Thyroid gland (tissue), 4 donors: ENCODE results near the gene CTNNA3. TPM values are rescaled to one million over a fixed set of nuclear protein-coding genes. Genes with fewer than 3 reads are reported as not detected.

ENCODE experiments used
- DNase-seq, 2 donors: peaks; one replicate each; pipeline ENCODE4 v3.0.0-alpha.2; 2019
- H3K27ac ChIP-seq, 3 donors: fragments of 200-600 bp; sonication (generic); 1 replicate in 2 of 3; 2 replicates in 1 of 3; pipeline ENCODE4 v1.5.1; 2016 to 2019; ENCODE audit warnings: mild to moderate bottlenecking in 1 of 3, moderate library complexity in 1 of 3
- H3K27me3 ChIP-seq: fragments of 200-600 bp; sonication (generic); one replicate; pipeline ENCODE4 v1.5.1; 2019
- H3K36me3 ChIP-seq, 2 donors: fragments of 200-600 bp; sonication (generic); one replicate each; pipeline ENCODE4 v1.5.1; 2016 to 2019
- H3K4me1 ChIP-seq, 2 donors: fragments of 200-600 bp; sonication (generic); one replicate each; pipeline ENCODE4 v1.5.1; 2017 to 2019
- H3K4me3 ChIP-seq, 3 donors: fragments of 200-600 bp; sonication (generic); replicated peaks in 1 of 3; 1 replicate in 2 of 3; 2 replicates in 1 of 3; pipeline ENCODE4 v1.5.1; 2016; ENCODE audit warnings: mild to moderate bottlenecking in 1 of 3
- H3K9me3 ChIP-seq: fragments of 200-600 bp; sonication (generic); one replicate; pipeline ENCODE4 v1.5.1; 2017
- POLR2A ChIP-seq, 2 donors: fragments of 450-650 bp; IDR thresholded peaks; one replicate each; pipeline ENCODE4 v1.6.1; 2017; ENCODE audit warnings: antibody characterized with exemption in 2 of 2, mild to moderate bottlenecking in 2 of 2, moderate library complexity in 1 of 2
- WGBS, 2 donors: methylation state at CpG; one replicate each; pipeline ENCODE4 v1.1.5; 2017; 5-methylcytosine and 5-hydroxymethylcytosine counted together
- intact Hi-C: fragments of 100-400 bp; cut with DNase I; formaldehyde crosslinking; loops from one replicate; pipeline ENCODE4 v1.15.1; 2023
- total RNA-seq, 4 donors: library from RNA; depleted of rRNA; stranded (reverse); fragments of >200 nt; gene quantifications; one replicate each; pipeline ENCODE4 v1.2.3, GENCODE V29; 2016
- TF ChIP-seq, protein P1 (sequence below), 6 experiments: fragments of 200-600 bp in 3 of 6; fragments of 450-650 bp in 3 of 6; sonication (generic) in 3 of 6; IDR thresholded peaks; one replicate each; pipeline ENCODE4 v1.5.1; 2016 to 2019; ENCODE audit warnings: antibody characterized with exemption in 6 of 6, mild to moderate bottlenecking in 2 of 6, inconsistent platforms in 1 of 6, moderate library complexity in 1 of 6

The CTNNA3 gene
- total RNA-seq, 4 donors from 2014 or later, result 0.11 to 0.79 (median 0.13) TPM; not detected in 1

- intact Hi-C loops, result no loop called here
- no peak for DNase-seq
- 90 to 92% methylated on average over 1 of the region's 1 CpG for WGBS, 2 donors
- Histone ChIP-seq H3K9me3 (no peaks in the 10 kb centered on the region), H3K36me3 (no peaks in the 10 kb centered on the region), H3K4me3 (no peak overlapping the region), H3K27ac (no peak overlapping the region), H3K27me3 (no peaks in the 10 kb centered on the region), H3K4me1 (no peaks in the 10 kb centered on the region)
- TF ChIP-seq, protein P1, sequence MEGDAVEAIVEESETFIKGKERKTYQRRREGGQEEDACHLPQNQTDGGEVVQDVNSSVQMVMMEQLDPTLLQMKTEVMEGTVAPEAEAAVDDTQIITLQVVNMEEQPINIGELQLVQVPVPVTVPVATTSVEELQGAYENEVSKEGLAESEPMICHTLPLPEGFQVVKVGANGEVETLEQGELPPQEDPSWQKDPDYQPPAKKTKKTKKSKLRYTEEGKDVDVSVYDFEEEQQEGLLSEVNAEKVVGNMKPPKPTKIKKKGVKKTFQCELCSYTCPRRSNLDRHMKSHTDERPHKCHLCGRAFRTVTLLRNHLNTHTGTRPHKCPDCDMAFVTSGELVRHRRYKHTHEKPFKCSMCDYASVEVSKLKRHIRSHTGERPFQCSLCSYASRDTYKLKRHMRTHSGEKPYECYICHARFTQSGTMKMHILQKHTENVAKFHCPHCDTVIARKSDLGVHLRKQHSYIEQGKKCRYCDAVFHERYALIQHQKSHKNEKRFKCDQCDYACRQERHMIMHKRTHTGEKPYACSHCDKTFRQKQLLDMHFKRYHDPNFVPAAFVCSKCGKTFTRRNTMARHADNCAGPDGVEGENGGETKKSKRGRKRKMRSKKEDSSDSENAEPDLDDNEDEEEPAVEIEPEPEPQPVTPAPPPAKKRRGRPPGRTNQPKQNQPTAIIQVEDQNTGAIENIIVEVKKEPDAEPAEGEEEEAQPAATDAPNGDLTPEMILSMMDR (IDR thresholded peaks at IDR 0.05), result no peak
- no peak for TF ChIP-seq POLR2A (IDR thresholded peaks at IDR 0.05)
Measured at GRCh38 chr10:66837990-66838389, 858.0 kb downstream of the CTNNA3 start.

DNA sequence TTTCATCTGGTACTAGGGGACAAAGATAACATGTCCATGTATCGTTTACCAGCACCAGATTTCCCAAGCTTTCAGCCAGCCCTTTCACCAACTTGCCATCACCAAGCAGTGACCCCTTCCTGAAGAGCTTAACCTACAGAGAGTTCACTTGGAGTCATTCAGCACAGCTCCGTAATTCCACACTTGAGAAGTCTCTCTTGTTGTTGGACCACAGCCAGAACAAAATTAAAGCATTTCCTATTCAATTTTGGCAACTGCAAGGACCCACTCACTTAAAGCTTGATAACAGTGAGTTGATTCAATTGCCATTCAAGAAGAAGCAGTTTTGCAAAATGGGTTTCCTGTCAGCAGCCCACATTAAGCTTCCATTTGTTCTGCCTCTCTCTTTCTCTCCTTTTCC, 858.7 kb downstream of the CTNNA3 start:
- TF ChIP-seq POLR2A (IDR thresholded peaks at IDR 0.05), result no peak
- TF ChIP-seq, protein P1 (IDR thresholded peaks at IDR 0.05), result no peak
- no peak for DNase-seq
- no peaks in the 10 kb centered on the region for H3K36me3 ChIP-seq
- intact Hi-C loops, result no loop called here
- H3K4me1 ChIP-seq, result no peaks in the 10 kb centered on the region
- no peak overlapping the region for H3K27ac ChIP-seq
- no peaks in the 10 kb centered on the region for H3K27me3 ChIP-seq
- 6% methylated on average over 2 of the region's 2 CpGs for WGBS, 2 donors
- no peak overlapping the region for H3K4me3 ChIP-seq
- no peaks in the 10 kb centered on the region for H3K9me3 ChIP-seq

GRCh38 chr10:66836771-66837170, 859.2 kb downstream of the CTNNA3 start:
- Histone ChIP-seq H3K4me1 (no peaks in the 10 kb centered on the region), H3K27ac (no peak overlapping the region), H3K27me3 (no peaks in the 10 kb centered on the region), H3K36me3 (no peaks in the 10 kb centered on the region), H3K9me3 (no peaks in the 10 kb centered on the region), H3K4me3 (no peak overlapping the region)
- intact Hi-C loops, result no loop called here
- 86 to 94% methylated on average over 2 of the region's 2 CpGs for WGBS, 2 donors
- TF ChIP-seq POLR2A (IDR thresholded peaks at IDR 0.05), result no peak
- DNase-seq, result no peak

DNA sequence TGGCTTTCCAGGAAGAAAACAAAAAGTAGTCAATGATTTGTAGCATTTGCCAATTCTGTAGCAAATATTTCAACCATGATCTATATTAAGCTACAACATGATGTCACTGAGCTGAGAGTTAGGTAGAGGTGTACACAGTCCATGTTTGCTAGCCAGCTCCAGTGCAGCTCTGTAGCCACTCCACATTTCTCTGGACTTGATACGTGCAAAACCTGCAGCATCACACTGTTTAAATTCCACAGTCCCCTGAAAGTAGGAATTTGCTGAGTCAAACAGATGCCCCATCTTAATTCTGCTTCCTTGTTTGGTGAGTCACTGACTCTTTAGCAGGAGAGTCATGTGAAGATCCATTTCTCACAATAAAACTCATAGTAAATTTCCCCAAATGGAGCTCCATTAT, 859.9 kb downstream of the CTNNA3 start:
- Histone ChIP-seq H3K36me3 (no peaks in the 10 kb centered on the region), H3K9me3 (no peaks in the 10 kb centered on the region), H3K27me3 (no peaks in the 10 kb centered on the region), H3K4me1 (no peaks in the 10 kb centered on the region), H3K27ac (no peak overlapping the region), H3K4me3 (no peak overlapping the region)
- DNase-seq, result no peak
- TF ChIP-seq, protein P1 (IDR thresholded peaks at IDR 0.05), result no peak
- TF ChIP-seq POLR2A (IDR thresholded peaks at IDR 0.05), result no peak
- intact Hi-C loops, result no loop called here
- 67 to 75% methylated on average over 1 of the region's 1 CpG for WGBS, 2 donors

DNA sequence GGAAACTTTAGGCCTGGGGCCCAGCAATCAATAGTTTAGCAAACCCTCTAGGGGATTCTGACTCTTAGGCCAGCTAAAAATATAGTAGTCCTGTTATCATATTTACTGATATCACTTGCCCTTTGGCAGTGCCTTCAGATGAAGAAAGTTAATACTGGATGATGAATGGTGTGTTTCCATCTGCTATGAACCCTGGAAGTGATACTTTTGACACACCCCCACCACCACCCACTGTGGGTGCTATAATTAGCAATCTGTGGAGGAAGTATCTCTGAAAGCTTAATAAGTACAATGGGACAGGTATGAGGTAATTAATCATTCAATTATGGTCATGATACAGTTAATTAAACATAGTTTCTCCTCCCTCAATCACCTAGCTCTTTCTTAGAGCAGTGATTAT, 860.6 kb downstream of the CTNNA3 start:
- no peak for TF ChIP-seq POLR2A (IDR thresholded peaks at IDR 0.05)
- Histone ChIP-seq H3K36me3 (no peaks in the 10 kb centered on the region), H3K27me3 (no peaks in the 10 kb centered on the region), H3K27ac (no peak overlapping the region), H3K9me3 (no peaks in the 10 kb centered on the region), H3K4me1 (no peaks in the 10 kb centered on the region), H3K4me3 (no peak overlapping the region)
- intact Hi-C loops, result no loop called here
- no peak for DNase-seq

DNA sequence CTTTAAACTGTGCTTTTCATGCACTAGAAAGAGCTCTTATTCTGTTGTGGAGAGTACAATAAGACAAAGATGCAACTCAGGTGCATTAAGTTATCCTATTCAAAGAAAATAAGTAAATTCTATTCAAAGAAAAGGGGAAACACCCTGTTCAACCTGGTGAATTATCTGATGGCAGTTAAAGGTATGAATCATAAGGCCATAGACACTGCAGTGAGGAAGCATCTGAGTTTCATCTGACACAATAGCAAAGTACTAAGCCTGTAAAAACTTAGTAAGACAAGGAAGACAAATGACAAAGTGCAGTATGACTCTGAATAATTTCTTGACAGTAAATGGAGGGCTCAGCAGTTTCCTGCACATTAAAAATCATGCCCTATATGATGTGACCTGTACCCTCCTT, 861.2 kb downstream of the CTNNA3 start:
- H3K36me3 ChIP-seq, result no peaks in the 10 kb centered on the region
- H3K4me3 ChIP-seq, result no peak overlapping the region
- TF ChIP-seq, protein P1 (IDR thresholded peaks at IDR 0.05), result no peak
- no peak for TF ChIP-seq POLR2A (IDR thresholded peaks at IDR 0.05)
- DNase-seq, result no peak
- H3K9me3 ChIP-seq, result no peaks in the 10 kb centered on the region
- no peak overlapping the region for H3K27ac ChIP-seq
- intact Hi-C loops, result no loop called here
- H3K27me3 ChIP-seq, result no peaks in the 10 kb centered on the region
- no peaks in the 10 kb centered on the region for H3K4me1 ChIP-seq
